SU-DHL-6 (cell line): ENCODE results near the gene FHIP1B.

ENCODE experiments used
- EZH2phosphoT487 ChIP-seq: fragments of 200-600 bp; sonication (generic), shearing (Covaris generic); conservative IDR thresholded peaks from 2 replicates; pipeline ENCODE4 v1.6.1; 2018; ENCODE audit warnings: mild to moderate bottlenecking, antibody characterized with exemption, low read length, moderate library complexity, mixed read lengths
- TF ChIP-seq, protein P1 (sequence below): fragments of 200-600 bp; sonication (generic); IDR thresholded peaks from one replicate; pipeline ENCODE4 v1.5.1; 2017; ENCODE audit warnings: antibody characterized with exemption, mild to moderate bottlenecking, low read length, moderate library complexity; ENCODE audit not compliant: insufficient read depth, poor library complexity, severe bottlenecking

- TF ChIP-seq, protein P1, sequence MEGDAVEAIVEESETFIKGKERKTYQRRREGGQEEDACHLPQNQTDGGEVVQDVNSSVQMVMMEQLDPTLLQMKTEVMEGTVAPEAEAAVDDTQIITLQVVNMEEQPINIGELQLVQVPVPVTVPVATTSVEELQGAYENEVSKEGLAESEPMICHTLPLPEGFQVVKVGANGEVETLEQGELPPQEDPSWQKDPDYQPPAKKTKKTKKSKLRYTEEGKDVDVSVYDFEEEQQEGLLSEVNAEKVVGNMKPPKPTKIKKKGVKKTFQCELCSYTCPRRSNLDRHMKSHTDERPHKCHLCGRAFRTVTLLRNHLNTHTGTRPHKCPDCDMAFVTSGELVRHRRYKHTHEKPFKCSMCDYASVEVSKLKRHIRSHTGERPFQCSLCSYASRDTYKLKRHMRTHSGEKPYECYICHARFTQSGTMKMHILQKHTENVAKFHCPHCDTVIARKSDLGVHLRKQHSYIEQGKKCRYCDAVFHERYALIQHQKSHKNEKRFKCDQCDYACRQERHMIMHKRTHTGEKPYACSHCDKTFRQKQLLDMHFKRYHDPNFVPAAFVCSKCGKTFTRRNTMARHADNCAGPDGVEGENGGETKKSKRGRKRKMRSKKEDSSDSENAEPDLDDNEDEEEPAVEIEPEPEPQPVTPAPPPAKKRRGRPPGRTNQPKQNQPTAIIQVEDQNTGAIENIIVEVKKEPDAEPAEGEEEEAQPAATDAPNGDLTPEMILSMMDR: no peak
- no peak for TF ChIP-seq EZH2phosphoT487
Observed at GRCh38 chr11:6269994-6270393, 35.6 kb upstream of the FHIP1B start.
